ENCODE measurements around the gene TEX101. TPM values are rescaled to one million over a fixed set of nuclear protein-coding genes. Genes with fewer than 3 reads are reported as not detected.
"Not testable (repeated sequence)": the region's sequence is repeated elsewhere in the genome, so short reads cannot be mapped to it uniquely, and the experiment has no call there.

TEX101 gene
- total RNA-seq, 1 experiment from 2014 or later = not detected

DNA sequence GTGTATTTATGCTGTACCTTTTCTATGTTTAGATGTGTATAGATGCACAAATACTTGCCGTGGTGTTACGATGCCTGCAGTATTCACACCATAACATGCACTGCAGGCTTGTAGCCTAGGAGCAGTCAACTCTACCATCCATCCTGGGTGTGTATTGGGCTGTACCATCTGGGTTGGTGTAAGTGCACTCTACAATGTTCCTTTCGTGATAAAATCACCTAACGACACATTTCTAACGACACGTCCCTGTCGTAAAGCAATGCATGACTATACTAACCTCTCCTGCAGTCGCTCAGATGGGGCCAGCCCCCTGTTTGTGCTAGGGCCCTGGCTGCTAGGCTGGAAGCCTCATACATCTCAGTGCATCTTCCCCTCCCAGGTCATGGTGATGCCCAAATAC, 42.8 kb upstream of the TEX101 start:
- no peak overlapping the region for H3K27ac ChIP-seq (ENCODE audit: low read length)
- ChIA-PET POLR2A (no interaction called here), CTCF (no interaction called here)
- DNase-seq (ENCODE audit: low read depth, low spot score) = no peak
- intact Hi-C loops (cut with micrococcal nuclease; ENCODE audit: unreplicated experiment) (no loop called here), in situ Hi-C loops (cut with HindIII; ENCODE audit: low pct_unique_long_range_greater_than_20kb, low sequenced_read_pairs) (no loop called here)
- H3K9me3 ChIP-seq (ENCODE audit: control insufficient read depth, insufficient read depth, low read depth, low read length) = no peaks in the 10 kb centered on the region
- H3K4me3 ChIP-seq (ENCODE audit: low read depth in 2 of 2, low read length in 2 of 2) = no peak overlapping the region
- H3K27me3 ChIP-seq (ENCODE audit: control insufficient read depth, insufficient read depth, low read length) = peaks cover 2% of the 10 kb centered on the region; the same call in 1 of the 2 replicates
- H3K4me1 ChIP-seq (ENCODE audit: control insufficient read depth, insufficient read depth, low read length) = no peaks in the 10 kb centered on the region
- no TSS peak for BruUV-seq (replicated peaks)
- no peak for ATAC-seq
- no peak for TF ChIP-seq SIN3A (IDR thresholded peaks at IDR 0.05; ENCODE audit: borderline replicate concordance, insufficient read depth, low read depth, low read length)
- TF ChIP-seq, protein P1, sequence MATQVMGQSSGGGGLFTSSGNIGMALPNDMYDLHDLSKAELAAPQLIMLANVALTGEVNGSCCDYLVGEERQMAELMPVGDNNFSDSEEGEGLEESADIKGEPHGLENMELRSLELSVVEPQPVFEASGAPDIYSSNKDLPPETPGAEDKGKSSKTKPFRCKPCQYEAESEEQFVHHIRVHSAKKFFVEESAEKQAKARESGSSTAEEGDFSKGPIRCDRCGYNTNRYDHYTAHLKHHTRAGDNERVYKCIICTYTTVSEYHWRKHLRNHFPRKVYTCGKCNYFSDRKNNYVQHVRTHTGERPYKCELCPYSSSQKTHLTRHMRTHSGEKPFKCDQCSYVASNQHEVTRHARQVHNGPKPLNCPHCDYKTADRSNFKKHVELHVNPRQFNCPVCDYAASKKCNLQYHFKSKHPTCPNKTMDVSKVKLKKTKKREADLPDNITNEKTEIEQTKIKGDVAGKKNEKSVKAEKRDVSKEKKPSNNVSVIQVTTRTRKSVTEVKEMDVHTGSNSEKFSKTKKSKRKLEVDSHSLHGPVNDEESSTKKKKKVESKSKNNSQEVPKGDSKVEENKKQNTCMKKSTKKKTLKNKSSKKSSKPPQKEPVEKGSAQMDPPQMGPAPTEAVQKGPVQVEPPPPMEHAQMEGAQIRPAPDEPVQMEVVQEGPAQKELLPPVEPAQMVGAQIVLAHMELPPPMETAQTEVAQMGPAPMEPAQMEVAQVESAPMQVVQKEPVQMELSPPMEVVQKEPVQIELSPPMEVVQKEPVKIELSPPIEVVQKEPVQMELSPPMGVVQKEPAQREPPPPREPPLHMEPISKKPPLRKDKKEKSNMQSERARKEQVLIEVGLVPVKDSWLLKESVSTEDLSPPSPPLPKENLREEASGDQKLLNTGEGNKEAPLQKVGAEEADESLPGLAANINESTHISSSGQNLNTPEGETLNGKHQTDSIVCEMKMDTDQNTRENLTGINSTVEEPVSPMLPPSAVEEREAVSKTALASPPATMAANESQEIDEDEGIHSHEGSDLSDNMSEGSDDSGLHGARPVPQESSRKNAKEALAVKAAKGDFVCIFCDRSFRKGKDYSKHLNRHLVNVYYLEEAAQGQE (IDR thresholded peaks at IDR 0.05; ENCODE audit: insufficient read depth in 1 of 2, low read depth in 2 of 2, low read length in 1 of 2) = no peak
- TF ChIP-seq POLR2AphosphoS5 (IDR thresholded peaks at IDR 0.05; ENCODE audit: low read depth, low read length) = no peak
- no peak for TF ChIP-seq CTCF (IDR thresholded peaks at IDR 0.05)
- no peak for TF ChIP-seq TCF7L2 (IDR thresholded peaks at IDR 0.05; ENCODE audit: low read depth, low read length)
- no peaks in the 10 kb centered on the region for H3K36me3 ChIP-seq (ENCODE audit: control insufficient read depth, insufficient read depth, low read length)

- intact Hi-C loops (cut with micrococcal nuclease; ENCODE audit: unreplicated experiment) (no loop called here), in situ Hi-C loops (cut with HindIII; ENCODE audit: low pct_unique_long_range_greater_than_20kb, low sequenced_read_pairs) (no loop called here)
- Histone ChIP-seq H3K36me3 (ENCODE audit: control insufficient read depth, insufficient read depth, low read length) (no peaks in the 10 kb centered on the region), H3K4me3 (ENCODE audit: low read depth in 2 of 2, low read length in 2 of 2) (no peak overlapping the region), H3K27ac (ENCODE audit: low read length) (no peak overlapping the region), H3K4me1 (ENCODE audit: control insufficient read depth, insufficient read depth, low read length) (no peaks in the 10 kb centered on the region), H3K9me3 (ENCODE audit: control insufficient read depth, insufficient read depth, low read depth, low read length) (no peaks in the 10 kb centered on the region), H3K27me3 (ENCODE audit: control insufficient read depth, insufficient read depth, low read length) (peaks cover 2% of the 10 kb centered on the region; the same call in 1 of the 2 replicates)
- ChIA-PET POLR2A (no interaction called here), CTCF (no interaction called here)
- DNase-seq (ENCODE audit: low read depth, low spot score) (no peak), ATAC-seq (no peak)
- no TSS peak for BruUV-seq (replicated peaks)
- TF ChIP-seq TCF7L2 (IDR thresholded peaks at IDR 0.05; ENCODE audit: low read depth, low read length) = no peak
- no peak for TF ChIP-seq CTCF (IDR thresholded peaks at IDR 0.05)
- TF ChIP-seq SIN3A (IDR thresholded peaks at IDR 0.05; ENCODE audit: borderline replicate concordance, insufficient read depth, low read depth, low read length) = no peak
- TF ChIP-seq POLR2AphosphoS5 (IDR thresholded peaks at IDR 0.05; ENCODE audit: low read depth, low read length) = no peak
- TF ChIP-seq, protein P1 (IDR thresholded peaks at IDR 0.05; ENCODE audit: insufficient read depth in 1 of 2, low read depth in 2 of 2, low read length in 1 of 2) = no peak
Observed at GRCh38 chr19:43372462-43372861, 42.2 kb upstream of the TEX101 start.

DNA sequence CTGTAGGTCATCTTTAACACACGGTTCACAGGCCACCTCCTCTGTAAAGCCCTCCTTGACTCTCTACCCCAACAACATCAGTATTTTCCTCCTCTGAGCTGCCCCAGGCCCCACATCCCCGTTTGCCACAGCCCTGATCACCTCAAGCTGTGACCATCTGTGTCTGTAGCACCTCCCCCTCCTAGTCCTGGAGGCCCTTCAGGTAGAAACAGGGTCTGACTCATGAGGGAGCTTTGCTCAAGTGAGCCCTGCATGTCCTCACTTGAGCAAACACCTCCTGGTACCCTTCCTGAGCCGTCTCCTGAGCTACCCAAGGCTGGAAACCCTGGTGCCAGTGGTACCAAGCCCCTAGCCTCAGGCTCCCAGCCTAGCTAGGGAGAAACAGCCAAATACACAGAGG, 37.1 kb upstream of the TEX101 start:
- H3K4me3 ChIP-seq (ENCODE audit: low read depth in 2 of 2, low read length in 2 of 2); POLR2A ChIA-PET; CTCF ChIA-PET; DNase-seq (ENCODE audit: low read depth, low spot score); intact Hi-C loops (cut with micrococcal nuclease; ENCODE audit: unreplicated experiment); H3K9me3 ChIP-seq (ENCODE audit: control insufficient read depth, insufficient read depth, low read depth, low read length); H3K27me3 ChIP-seq (ENCODE audit: control insufficient read depth, insufficient read depth, low read length); in situ Hi-C loops (cut with HindIII; ENCODE audit: low pct_unique_long_range_greater_than_20kb, low sequenced_read_pairs); H3K27ac ChIP-seq (ENCODE audit: low read length); ATAC-seq; H3K36me3 ChIP-seq (ENCODE audit: control insufficient read depth, insufficient read depth, low read length); H3K4me1 ChIP-seq (ENCODE audit: control insufficient read depth, insufficient read depth, low read length); BruUV-seq (replicated peaks): not testable (repeated sequence)

Data from Panc1 (cell line).